ENCODE data around the gene SLC12A7.

DNA sequence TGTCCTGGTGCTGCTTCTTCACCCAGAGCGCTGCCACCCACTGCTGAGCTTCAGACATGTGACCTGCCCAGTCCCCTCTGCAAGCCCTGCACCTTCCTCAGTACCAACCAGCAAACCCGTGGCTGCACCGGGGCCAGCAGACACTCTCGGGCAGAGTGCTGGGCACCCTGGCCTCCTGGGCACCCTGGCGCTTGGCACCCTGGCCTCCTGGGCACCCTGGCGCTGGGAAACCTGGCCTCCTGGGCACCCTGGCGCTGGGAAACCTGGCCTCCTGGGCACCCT, 31.7 kb upstream of the SLC12A7 start:
- TF ChIP-seq, protein P1, sequence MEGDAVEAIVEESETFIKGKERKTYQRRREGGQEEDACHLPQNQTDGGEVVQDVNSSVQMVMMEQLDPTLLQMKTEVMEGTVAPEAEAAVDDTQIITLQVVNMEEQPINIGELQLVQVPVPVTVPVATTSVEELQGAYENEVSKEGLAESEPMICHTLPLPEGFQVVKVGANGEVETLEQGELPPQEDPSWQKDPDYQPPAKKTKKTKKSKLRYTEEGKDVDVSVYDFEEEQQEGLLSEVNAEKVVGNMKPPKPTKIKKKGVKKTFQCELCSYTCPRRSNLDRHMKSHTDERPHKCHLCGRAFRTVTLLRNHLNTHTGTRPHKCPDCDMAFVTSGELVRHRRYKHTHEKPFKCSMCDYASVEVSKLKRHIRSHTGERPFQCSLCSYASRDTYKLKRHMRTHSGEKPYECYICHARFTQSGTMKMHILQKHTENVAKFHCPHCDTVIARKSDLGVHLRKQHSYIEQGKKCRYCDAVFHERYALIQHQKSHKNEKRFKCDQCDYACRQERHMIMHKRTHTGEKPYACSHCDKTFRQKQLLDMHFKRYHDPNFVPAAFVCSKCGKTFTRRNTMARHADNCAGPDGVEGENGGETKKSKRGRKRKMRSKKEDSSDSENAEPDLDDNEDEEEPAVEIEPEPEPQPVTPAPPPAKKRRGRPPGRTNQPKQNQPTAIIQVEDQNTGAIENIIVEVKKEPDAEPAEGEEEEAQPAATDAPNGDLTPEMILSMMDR (IDR thresholded peaks at IDR 0.05), result no peak
- TF ChIP-seq POLR2A (IDR thresholded peaks at IDR 0.05) (no peak), POLR2AphosphoS5 (IDR thresholded peaks at IDR 0.05) (no peak)

Measured in sigmoid colon (tissue), 4 donors.